ENCODE measurements around the gene MAPRE2.

MAPRE2 gene

GRCh38 chr18:35084494-35085449 is 43.6 kb downstream of the MAPRE2 start:
- H3K27ac ChIP-seq (ENCODE audit: low read length), result no peak overlapping the region
- no peak overlapping the region for H3K9ac ChIP-seq (ENCODE audit: low read depth, low read length)
- no peaks in the 10 kb centered on the region for H3K36me3 ChIP-seq (ENCODE audit: insufficient read depth, low read depth, low read length)
- H3K4me3 ChIP-seq (ENCODE audit: low read length), result no peak overlapping the region
- H3K9me3 ChIP-seq (ENCODE audit: insufficient read depth, low read depth, low read length), result no peaks in the 10 kb centered on the region
- no peaks in the 10 kb centered on the region for H3K4me1 ChIP-seq (ENCODE audit: insufficient read depth, low read length)
- H3K27me3 ChIP-seq (ENCODE audit: insufficient read depth, low read length), result no peaks in the 10 kb centered on the region

- H3K27ac ChIP-seq (ENCODE audit: low read length), result no peak overlapping the region
- H3K36me3 ChIP-seq (ENCODE audit: insufficient read depth, low read depth, low read length), result no peaks in the 10 kb centered on the region
- H3K27me3 ChIP-seq (ENCODE audit: insufficient read depth, low read length), result no peaks in the 10 kb centered on the region
- H3K9me3 ChIP-seq (ENCODE audit: insufficient read depth, low read depth, low read length), result no peaks in the 10 kb centered on the region
- H3K4me3 ChIP-seq (ENCODE audit: low read length), result no peak overlapping the region
- H3K4me1 ChIP-seq (ENCODE audit: insufficient read depth, low read length), result no peaks in the 10 kb centered on the region
- no peak overlapping the region for H3K9ac ChIP-seq (ENCODE audit: low read depth, low read length)
Measured at GRCh38 chr18:35085450-35086380, 44.5 kb downstream of the MAPRE2 start.

GRCh38 chr18:35086704-35087103 is 45.5 kb downstream of the MAPRE2 start:
- no peaks in the 10 kb centered on the region for H3K27me3 ChIP-seq (ENCODE audit: insufficient read depth, low read length)
- no peak overlapping the region for H3K4me3 ChIP-seq (ENCODE audit: low read length)
- no peak overlapping the region for H3K9ac ChIP-seq (ENCODE audit: low read depth, low read length)
- H3K36me3 ChIP-seq (ENCODE audit: insufficient read depth, low read depth, low read length), result no peaks in the 10 kb centered on the region
- no peak overlapping the region for H3K27ac ChIP-seq (ENCODE audit: low read length)
- no peaks in the 10 kb centered on the region for H3K9me3 ChIP-seq (ENCODE audit: insufficient read depth, low read depth, low read length)
- no peaks in the 10 kb centered on the region for H3K4me1 ChIP-seq (ENCODE audit: insufficient read depth, low read length)

- Histone ChIP-seq H3K4me1 (ENCODE audit: insufficient read depth, low read length) (no peaks in the 10 kb centered on the region), H3K36me3 (ENCODE audit: insufficient read depth, low read depth, low read length) (no peaks in the 10 kb centered on the region), H3K27ac (ENCODE audit: low read length) (no peak overlapping the region), H3K4me3 (ENCODE audit: low read length) (no peak overlapping the region), H3K9me3 (ENCODE audit: insufficient read depth, low read depth, low read length) (no peaks in the 10 kb centered on the region), H3K9ac (ENCODE audit: low read depth, low read length) (no peak overlapping the region), H3K27me3 (ENCODE audit: insufficient read depth, low read length) (no peaks in the 10 kb centered on the region)
Measured at GRCh38 chr18:35087726-35088125, 46.5 kb downstream of the MAPRE2 start.

- Histone ChIP-seq H3K27ac (ENCODE audit: low read length) (no peak overlapping the region), H3K9me3 (ENCODE audit: insufficient read depth, low read depth, low read length) (no peaks in the 10 kb centered on the region), H3K4me3 (ENCODE audit: low read length) (no peak overlapping the region), H3K36me3 (ENCODE audit: insufficient read depth, low read depth, low read length) (no peaks in the 10 kb centered on the region), H3K4me1 (ENCODE audit: insufficient read depth, low read length) (no peaks in the 10 kb centered on the region), H3K9ac (ENCODE audit: low read depth, low read length) (no peak overlapping the region), H3K27me3 (ENCODE audit: insufficient read depth, low read length) (no peaks in the 10 kb centered on the region)
Measured at GRCh38 chr18:35088921-35089320, 47.7 kb downstream of the MAPRE2 start.

GRCh38 chr18:35089382-35089781 is 48.2 kb downstream of the MAPRE2 start:
- no peak overlapping the region for H3K9ac ChIP-seq (ENCODE audit: low read depth, low read length)
- H3K9me3 ChIP-seq (ENCODE audit: insufficient read depth, low read depth, low read length), result no peaks in the 10 kb centered on the region
- no peaks in the 10 kb centered on the region for H3K27me3 ChIP-seq (ENCODE audit: insufficient read depth, low read length)
- no peak overlapping the region for H3K4me3 ChIP-seq (ENCODE audit: low read length)
- no peaks in the 10 kb centered on the region for H3K4me1 ChIP-seq (ENCODE audit: insufficient read depth, low read length)
- H3K27ac ChIP-seq (ENCODE audit: low read length), result no peak overlapping the region
- no peaks in the 10 kb centered on the region for H3K36me3 ChIP-seq (ENCODE audit: insufficient read depth, low read depth, low read length)

- Histone ChIP-seq H3K36me3 (ENCODE audit: insufficient read depth, low read depth, low read length) (no peaks in the 10 kb centered on the region), H3K4me1 (ENCODE audit: insufficient read depth, low read length) (no peaks in the 10 kb centered on the region), H3K9ac (ENCODE audit: low read depth, low read length) (no peak overlapping the region), H3K9me3 (ENCODE audit: insufficient read depth, low read depth, low read length) (no peaks in the 10 kb centered on the region), H3K27ac (ENCODE audit: low read length) (no peak overlapping the region), H3K27me3 (ENCODE audit: insufficient read depth, low read length) (no peaks in the 10 kb centered on the region), H3K4me3 (ENCODE audit: low read length) (no peak overlapping the region)
Measured at GRCh38 chr18:35089891-35090550, 48.8 kb downstream of the MAPRE2 start.

- Histone ChIP-seq H3K36me3 (ENCODE audit: insufficient read depth, low read depth, low read length) (no peaks in the 10 kb centered on the region), H3K9me3 (ENCODE audit: insufficient read depth, low read depth, low read length) (no peaks in the 10 kb centered on the region), H3K9ac (ENCODE audit: low read depth, low read length) (no peak overlapping the region), H3K27ac (ENCODE audit: low read length) (no peak overlapping the region), H3K4me3 (ENCODE audit: low read length) (no peak overlapping the region), H3K27me3 (ENCODE audit: insufficient read depth, low read length) (no peaks in the 10 kb centered on the region), H3K4me1 (ENCODE audit: insufficient read depth, low read length) (no peaks in the 10 kb centered on the region)
Measured at GRCh38 chr18:35091841-35092240, 50.6 kb downstream of the MAPRE2 start.

- Histone ChIP-seq H3K27me3 (ENCODE audit: insufficient read depth, low read length) (no peaks in the 10 kb centered on the region), H3K36me3 (ENCODE audit: insufficient read depth, low read depth, low read length) (0 out of 2 replicates have a peak, but pooled peaks cover 5% of the 10 kb centered on the region), H3K9me3 (ENCODE audit: insufficient read depth, low read depth, low read length) (no peaks in the 10 kb centered on the region), H3K4me3 (ENCODE audit: low read length) (no peak overlapping the region), H3K9ac (ENCODE audit: low read depth, low read length) (no peak overlapping the region), H3K27ac (ENCODE audit: low read length) (no peak overlapping the region), H3K4me1 (ENCODE audit: insufficient read depth, low read length) (no peaks in the 10 kb centered on the region)
Measured at GRCh38 chr18:35095983-35096676, 54.9 kb downstream of the MAPRE2 start.

GRCh38 chr18:35096677-35097011 is 55.4 kb downstream of the MAPRE2 start:
- no peaks in the 10 kb centered on the region for H3K27me3 ChIP-seq (ENCODE audit: insufficient read depth, low read length)
- no peaks in the 10 kb centered on the region for H3K9me3 ChIP-seq (ENCODE audit: insufficient read depth, low read depth, low read length)
- H3K27ac ChIP-seq (ENCODE audit: low read length), result no peak overlapping the region
- no peak overlapping the region for H3K9ac ChIP-seq (ENCODE audit: low read depth, low read length)
- no peak overlapping the region for H3K4me3 ChIP-seq (ENCODE audit: low read length)
- 0 out of 2 replicates have a peak, but pooled peaks cover 5% of the 10 kb centered on the region for H3K36me3 ChIP-seq (ENCODE audit: insufficient read depth, low read depth, low read length)
- no peaks in the 10 kb centered on the region for H3K4me1 ChIP-seq (ENCODE audit: insufficient read depth, low read length)

- no peaks in the 10 kb centered on the region for H3K9me3 ChIP-seq (ENCODE audit: insufficient read depth, low read depth, low read length)
- no peaks in the 10 kb centered on the region for H3K27me3 ChIP-seq (ENCODE audit: insufficient read depth, low read length)
- H3K4me1 ChIP-seq (ENCODE audit: insufficient read depth, low read length), result no peaks in the 10 kb centered on the region
- H3K36me3 ChIP-seq (ENCODE audit: insufficient read depth, low read depth, low read length), result 0 out of 2 replicates have a peak, but pooled peaks cover 9% of the 10 kb centered on the region
- H3K27ac ChIP-seq (ENCODE audit: low read length), result no peak overlapping the region
- H3K9ac ChIP-seq (ENCODE audit: low read depth, low read length), result no peak overlapping the region
- no peak overlapping the region for H3K4me3 ChIP-seq (ENCODE audit: low read length)
Measured at GRCh38 chr18:35097195-35097594, 56.0 kb downstream of the MAPRE2 start.
